ENCODE data around the gene NTM. TPM values are rescaled to one million over a fixed set of nuclear protein-coding genes. Genes with fewer than 3 reads are reported as not detected.

NTM gene
- total RNA-seq, 1 experiment from 2014 or later: 3.1 TPM

DNA sequence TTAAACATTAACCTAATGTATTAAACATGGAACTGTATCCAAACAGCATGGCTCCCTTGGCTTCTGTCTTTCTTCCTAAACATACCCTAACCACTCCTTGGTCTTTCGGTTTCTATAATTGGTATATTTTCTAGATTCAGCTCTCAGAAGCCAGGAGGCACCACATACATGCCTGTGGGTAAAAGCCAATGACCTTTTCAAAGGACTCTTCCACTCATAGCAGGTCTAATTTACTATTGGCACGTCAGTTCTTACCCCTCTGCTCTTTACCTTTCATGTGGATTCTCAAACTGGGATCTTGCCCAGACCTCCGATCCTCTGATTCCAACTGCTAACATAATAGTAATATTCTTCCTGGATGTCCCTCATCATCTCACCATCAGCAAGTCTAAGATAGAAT, 835.1 kb downstream of the NTM start:
- no peak for DNase-seq (ENCODE audit: low spot score)

DNA sequence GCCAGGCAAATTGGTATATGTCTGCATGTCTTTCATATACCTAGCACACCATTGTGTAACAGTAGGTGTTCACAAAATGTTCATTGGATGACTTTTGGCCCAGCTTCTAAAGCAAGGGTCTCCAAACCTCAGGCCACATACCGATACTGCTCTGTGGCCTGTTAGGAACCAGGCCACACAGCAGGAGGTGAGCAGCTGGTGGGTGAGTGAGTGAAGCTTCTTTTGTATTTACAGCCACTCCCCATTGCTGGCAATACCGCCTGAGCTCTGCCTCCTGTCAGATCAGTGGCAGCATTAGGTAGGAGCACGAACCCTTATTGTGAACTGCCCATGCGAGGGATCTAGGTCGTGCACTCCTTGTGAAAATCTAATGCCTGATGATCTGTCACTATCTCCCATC, 836.6 kb downstream of the NTM start:
- no peak for DNase-seq (ENCODE audit: low spot score)

DNA sequence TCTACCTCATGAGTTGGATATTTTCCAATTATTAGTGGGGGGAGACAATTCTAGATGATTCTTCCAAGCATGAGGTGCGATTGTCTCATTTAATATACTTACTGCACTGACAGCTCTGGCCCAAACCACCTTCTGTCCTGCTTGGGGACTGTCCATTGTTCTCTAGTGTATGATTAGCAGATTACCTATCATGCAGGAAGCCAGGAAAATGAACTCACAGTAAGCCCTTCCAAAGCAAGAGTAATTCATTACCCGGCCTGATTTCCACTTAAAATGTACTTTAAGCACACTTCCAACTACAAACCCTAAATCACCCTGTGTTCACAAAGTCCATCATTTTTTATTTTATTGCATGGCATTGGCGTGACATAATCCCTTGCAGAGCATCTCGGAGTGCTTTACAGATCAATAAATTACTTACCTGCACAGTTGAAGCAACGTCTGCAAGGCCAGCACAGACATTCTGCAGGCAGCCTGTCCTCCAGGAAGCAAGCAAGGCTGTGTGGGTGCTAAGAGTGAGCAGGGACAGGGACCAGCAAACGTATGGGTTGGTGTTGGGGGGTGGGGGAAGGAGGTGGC, 838.2 kb downstream of the NTM start:
- no peak for DNase-seq (ENCODE audit: low spot score)

DNA sequence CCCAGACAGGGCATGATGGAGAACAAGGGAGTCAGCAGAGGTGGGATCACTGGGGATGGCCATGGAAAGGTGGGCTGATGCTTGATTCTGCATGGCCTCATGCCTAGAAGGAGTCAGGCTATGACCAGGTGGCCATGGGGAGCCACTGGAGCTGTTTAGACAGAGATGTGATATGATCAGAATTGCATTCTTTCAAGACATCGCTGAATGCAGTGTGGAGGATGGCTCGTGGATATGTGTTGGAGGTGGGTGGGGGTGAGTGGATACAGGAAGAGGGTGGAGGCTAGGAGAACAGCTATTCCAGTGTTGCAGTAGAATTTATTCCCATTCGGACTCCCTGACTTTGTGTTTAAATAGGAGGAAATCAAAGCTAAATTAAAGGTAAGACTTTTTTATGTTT, 841.1 kb downstream of the NTM start:
- DNase-seq (ENCODE audit: low spot score): no peak

DNA sequence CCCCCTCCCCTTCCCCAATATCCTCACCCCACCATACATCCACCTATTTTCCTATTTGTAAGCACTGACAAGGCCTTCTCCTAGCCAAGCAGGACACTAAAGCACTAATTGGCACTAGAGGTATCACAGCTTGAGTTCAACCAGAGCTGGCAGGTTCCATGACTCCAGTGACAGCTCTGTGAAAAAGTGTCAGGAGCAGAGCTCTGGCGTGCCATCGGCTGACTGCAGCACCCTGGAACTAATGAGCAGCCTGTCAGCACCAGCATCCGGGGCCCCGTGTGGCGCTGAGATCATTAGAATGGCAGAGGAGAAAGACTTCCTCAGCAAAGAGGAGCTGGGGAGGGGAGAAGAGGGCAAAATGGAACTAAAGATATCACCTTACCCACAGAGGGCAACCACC, 847.4 kb downstream of the NTM start:
- DNase-seq (ENCODE audit: low spot score): no peak

DNA sequence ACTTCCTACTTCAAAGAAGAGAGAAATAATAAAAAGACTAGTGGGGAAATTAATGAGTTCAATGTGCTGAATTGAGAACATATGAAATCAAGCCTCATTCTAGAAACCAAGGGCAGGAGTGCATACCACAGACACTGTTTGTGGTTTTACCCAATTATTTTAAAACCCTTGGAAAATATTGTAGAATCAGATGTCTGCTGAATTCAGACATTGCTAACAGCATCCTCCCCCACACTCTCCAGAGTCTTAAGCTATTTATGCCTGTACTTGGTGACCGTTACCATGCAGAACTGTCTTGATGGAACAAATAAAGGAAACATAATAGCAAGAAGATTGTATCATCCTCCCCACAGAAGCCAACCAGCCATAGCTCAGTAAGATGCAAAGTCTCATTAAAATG, 850.1 kb downstream of the NTM start:
- DNase-seq (ENCODE audit: low spot score): no peak

DNA sequence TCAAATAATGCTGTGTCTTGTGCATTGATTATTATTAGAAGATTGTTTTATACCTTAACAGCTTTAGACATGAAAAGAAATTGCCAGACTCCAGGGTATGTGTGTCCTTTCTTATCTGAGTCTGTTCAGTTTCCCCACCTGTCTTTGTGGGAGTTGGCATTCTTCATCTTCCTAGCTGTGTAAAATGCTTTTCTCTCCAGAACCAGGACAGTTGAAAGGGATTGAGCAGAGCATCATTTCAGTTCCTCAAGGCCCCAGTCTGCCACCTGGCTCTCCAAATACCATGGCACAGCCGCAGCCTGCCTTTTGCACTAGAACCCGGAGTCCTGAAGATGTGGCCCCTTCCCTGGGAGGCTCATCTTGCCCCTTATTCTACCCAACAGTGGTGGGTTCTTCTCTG, 851.9 kb downstream of the NTM start:
- DNase-seq (ENCODE audit: low spot score): no peak

DNA sequence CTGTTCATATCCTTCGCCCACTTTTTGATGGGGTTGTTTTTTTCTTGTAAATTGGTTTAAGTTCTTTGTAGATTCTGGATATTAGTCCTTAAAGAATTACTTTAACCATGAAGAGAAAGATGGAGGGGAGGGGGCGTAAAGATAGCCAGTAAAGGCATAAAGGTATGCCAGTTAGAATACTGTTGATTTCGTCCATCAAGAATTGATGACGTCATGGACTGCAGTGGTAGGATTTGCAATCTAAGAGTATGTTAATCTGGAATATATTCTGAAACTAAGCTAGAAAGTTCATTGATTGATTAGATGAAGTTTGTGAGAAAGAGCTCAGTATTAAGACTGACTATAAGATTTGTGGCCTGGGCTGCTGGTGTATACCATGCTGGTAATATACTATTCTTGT, 856.1 kb downstream of the NTM start:
- no peak for DNase-seq (ENCODE audit: low spot score)

DNA sequence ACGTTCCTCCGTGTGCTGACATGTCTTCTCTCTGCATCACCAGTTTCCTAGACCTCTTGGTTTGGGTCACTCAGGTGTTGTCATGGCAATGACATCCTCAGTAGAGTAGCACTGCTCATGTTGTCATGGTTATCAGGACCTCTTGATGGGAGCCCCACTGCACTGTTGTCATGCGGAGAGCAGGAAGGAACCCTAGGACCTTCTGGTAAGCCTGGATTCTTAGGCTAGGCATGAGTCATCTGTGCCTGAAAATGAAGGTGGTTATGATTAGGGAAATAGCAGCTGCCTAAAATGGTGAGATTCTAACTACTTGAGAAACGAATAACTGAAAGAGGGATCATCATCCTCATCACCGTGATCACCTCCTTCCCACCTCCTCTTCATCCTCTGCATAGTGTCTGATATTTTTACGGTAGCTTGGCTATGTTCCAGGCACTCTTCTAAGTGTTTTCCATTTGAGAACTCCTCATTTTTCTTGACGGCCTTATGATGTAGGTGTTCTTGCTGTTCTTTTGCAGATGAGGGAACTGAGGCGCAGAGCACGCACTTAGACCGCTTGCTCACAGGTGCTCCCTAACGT, 858.4 kb downstream of the NTM start:
- DNase-seq (ENCODE audit: low spot score): no peak

DNA sequence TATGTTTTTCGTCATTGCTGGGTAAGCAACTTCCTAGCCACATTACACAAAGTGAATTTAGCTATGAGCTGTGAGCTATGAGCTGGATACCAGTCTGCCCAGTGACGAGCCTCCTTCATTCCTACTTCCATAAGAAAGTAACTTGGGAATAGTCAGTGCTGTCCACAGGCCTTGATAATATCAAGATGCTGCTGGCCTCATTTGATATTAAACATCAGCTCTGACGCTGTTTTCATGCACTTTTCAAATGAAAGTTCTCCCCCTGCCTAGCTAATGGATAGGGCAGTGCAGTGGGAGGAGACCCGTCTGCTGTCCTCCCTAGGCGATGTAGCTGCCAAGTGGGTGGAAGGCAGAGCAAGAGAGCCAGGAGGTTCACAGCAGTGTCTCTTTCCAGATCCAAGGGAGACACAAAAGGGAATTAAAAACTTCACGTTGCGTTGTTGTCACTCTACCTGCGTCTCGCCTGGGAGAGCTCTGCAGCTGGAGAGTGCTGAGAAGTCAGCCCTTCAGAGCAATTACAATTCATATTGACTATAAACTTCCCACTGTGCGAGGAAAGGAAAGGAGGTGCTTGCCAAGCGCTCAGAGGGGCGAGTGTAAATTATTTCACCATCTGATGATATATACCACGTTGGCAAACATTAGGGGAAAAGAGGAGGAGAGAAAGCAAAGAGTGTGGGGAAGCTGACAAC, 861.4 kb downstream of the NTM start:
- no peak for DNase-seq (ENCODE audit: low spot score)

DNA sequence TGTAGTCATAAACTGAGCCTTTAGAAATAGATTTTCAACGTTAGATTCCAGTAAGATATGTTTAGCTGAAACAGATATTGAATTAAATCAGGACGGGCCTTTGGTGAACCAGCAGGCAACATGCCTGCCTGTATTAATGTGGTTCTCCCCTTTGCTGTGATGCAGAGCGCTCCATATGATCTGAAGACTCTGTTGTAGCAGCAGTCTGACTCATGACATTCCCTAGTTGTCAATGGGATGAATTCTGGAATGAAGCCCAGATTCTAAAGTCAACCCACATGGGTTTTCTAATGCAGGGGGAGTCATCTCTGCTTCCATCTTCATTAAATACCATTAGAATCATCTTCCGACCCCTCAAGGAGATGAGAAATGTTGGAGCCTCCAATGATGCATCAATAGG, 864.5 kb downstream of the NTM start:
- no peak for DNase-seq (ENCODE audit: low spot score)

DNA sequence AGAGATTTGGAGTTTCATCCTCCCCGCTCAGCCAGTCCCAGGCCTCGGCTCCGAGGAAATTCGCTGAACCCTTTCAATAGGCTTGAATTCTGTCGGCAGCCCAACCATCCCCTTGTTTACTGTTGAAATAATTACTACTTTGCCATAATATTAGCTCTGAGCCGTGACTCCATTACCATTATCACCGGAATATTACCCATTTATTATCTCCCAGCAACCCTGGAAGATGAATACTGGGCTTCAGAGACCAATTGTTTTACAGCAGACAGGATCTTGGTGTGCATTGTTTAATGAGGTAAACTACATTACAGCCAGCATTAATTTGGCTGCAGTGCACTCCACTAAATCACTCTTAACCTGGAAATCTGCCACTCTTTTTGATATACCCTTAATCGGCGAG, 867.4 kb downstream of the NTM start:
- no peak for DNase-seq (ENCODE audit: low spot score)

DNA sequence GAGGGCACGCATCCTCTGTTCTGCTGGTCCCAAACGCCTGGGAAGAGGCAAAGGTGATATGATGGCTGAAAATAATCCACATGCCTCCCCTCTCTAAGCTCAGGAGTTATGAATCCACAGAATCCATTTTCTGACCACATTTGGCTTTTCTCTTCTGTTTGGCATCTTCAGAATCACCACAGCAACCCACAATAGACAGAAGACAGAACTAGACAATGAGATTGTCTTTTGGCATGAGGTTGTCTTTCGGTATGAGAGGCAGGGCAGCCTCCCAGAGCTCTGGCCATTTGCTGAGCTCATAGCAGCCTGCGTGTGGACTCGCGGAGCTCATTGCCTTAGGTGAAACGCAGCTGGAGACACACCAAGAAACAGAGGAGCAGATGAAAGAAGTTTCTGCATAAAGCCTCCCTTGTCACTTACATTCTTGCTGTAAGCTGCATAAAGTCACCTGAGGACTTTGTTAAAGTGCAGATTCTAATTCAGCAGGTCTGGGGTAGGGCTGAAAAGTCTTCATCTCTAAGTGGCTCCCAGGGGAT, 868.0 kb downstream of the NTM start:
- no peak for DNase-seq (ENCODE audit: low spot score)

DNA sequence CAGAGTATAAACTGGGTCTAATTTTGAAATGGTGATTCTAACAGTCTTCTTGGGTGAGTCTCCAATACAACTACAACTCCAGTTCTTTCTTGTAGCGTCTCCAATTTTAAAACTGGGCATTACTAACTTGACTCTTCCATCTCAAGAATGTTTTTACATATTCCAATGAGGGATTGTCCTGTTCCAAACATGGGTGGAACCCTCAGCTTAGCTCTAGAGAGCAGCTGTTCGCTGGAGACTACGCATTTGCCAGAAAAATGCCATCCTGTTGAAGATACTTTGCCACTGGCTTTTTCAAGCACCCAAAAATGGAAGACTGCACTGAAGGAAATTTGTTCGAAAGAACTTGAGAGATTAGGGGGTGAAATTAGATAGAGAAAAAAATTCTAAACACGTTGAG, 870.0 kb downstream of the NTM start:
- DNase-seq (ENCODE audit: low spot score): no peak

DNA sequence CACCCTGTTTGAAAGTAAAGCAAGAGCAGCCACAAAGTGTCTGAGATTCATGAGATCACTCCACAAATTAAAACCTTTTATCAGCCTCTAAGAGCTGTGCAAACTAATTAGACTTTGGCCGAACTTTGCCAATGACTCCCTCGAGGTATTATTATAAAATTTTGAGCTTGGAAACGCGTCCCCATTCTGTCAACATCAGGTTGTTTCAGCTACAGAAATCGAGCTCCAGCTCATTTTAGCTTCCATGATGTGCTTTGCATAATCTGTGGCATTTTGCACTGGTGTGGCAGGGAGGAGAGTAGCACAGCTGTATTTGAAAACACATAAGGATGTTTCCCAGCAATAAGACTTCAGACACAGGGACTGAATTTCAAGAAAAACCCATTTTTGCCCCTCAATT, 872.2 kb downstream of the NTM start:
- no peak for DNase-seq (ENCODE audit: low spot score)

DNA sequence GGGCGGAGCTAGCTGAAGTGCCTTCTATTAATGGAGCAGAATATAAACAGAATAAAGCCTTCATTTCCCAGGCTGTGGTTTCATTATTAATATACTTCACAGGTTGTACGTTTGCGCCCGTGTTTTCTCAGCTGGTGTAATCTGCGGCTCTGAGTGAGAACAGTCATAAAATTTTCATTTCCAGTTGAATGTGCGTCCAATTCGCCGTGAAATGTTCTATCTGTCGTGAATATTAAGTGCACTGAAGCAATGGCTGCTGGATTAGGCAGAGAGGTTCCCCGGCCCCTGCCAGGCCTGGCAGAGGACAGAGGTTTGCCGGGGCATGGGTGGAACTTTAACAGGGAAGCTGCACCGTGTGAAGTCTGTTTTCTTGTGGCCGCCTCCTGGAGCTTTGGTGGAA, 874.4 kb downstream of the NTM start:
- no peak for DNase-seq (ENCODE audit: low spot score)

DNA sequence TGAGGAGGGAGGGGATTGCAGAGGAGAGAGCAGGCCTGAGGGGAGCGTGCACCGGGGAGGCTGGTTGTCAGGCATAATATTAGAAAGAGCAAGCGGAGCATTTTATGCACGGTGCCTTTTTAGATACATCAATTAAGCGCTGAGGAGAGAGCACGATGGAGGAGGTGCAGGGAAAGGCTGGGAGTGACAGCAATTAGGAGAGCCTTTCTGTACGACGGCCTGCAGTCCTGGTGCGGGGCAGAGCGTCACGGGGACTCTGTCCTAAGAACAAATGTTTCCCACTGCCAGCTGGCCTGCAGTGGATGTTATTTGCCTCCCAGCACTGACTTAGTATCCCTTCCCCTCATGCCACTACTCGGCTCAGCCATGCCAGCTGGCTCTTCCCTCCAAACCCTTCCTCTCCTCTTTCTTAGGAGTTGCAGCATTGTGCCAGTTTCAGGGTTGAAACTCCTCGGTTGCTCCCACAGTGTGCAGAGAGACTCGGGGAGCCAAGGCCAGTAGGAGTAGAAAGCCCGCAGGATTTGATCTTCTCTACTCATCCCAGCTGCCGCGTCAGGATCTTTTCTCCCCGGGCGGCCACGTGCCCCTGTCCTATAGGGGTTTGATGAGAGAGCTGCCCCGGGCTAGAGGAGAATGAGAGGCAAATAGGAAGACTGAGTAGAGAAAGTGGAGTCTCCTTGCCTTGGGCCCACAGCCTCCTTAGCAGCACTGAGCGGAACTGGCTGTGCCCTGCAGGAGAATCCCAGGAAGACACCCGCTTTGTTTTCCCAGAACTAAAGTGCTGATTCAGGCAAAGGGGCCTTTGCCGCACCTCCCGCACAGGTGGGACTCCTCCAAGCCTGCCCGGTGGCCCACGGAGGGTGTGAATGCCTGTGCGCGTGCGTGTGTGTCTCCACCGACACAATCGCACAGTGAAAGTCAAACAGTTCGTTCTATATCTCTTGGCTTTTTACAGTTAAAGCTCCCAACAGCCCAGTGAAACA, 875.3 kb downstream of the NTM start:
- no peak for DNase-seq (ENCODE audit: low spot score)

DNA sequence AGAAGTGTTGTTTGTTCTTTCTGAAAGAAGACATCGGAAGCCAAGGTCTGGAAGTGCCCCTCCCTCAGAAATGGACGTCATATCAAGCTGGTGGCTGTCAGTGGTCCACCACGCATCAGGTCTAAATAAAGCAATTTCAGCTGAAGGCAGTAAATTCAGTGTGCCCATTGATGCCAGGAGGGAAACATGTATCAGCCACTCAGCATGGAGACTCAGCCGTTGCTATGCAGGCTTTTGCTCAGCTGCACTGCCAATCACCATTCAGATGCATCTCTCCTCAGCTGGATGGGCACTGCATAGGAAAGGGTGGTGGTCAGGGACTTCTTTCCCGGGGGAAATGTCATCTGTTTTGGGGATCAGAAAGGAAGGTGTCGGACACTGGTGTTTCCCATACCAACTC, 878.2 kb downstream of the NTM start:
- no peak for DNase-seq (ENCODE audit: low spot score)

DNA sequence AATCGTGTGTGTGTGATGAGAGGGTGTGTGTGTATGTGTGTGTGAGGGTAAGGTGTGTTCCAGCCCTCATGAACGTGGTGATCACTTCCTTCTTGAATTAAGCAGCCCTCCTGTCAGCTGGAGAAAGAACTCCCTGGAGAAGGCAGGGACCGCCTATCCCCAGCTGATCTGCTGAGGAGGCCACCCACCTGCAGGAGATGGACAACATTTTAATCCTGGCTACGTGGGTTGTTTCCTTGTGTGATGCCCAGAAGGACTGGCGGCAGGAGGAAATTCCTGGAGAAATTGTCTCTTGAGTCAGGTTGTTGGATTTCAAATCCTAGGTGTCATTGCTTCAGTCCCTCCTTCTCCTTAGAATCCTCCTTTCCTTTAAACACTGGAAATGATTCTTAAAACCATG, 878.8 kb downstream of the NTM start:
- DNase-seq (ENCODE audit: low spot score): no peak

DNA sequence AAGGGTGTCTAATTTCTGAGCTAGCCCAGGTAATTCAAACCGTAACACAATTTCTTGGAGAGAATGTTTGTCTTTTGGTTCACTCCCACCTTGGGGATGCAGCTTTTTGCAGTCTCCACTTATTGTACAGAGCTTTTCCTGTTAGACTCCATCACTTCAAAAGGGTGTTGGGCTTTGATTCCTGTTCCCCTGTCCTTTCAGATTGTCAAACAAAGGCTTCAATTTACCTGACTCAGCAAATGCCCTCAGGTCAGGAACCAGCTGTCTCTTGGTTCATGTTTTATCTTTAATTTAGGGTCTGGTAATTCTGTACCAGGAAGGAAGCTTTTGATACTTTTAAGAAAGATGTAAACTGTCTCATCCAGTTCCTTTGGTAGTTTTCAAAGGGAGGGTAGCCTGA, 880.6 kb downstream of the NTM start:
- no peak for DNase-seq (ENCODE audit: low spot score)

DNA sequence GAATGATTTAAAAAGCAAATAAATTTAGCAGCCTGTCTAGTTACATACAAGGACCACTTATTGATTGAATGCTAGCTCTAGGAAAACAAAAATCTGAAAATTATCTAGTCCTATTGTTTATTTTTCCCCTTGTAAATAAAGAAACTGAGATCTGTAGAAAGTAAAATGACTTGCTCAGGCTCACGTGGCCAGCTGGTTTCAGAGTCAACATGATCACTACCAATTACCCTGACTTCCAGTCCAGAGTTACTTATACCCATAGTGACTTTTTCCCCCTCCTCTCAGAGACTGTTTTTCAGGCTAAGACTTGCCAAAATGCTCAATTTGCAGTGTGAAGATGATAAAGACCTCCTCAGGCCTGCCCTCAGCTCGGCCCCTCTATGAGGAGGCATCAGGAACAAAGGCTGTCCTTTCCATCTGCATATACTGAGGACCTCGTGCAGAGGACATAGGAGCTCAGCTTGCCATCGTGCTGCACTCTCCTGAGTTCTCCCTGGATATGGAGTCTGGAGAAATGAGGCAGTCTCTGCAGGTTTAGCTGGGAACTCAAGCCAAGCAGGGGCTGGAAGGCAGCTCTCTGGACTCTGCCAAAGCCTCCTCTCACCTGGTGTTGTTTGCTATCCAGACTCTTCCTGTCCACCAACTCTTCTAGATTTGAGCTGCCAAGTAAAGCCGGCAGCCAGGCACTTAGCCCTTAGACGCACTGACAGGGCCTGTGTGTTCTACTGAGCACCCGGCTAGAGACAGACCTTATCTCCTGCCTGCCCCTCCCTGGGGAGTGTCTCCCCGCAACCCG, 883.3 kb downstream of the NTM start:
- no peak for DNase-seq (ENCODE audit: low spot score)
